ENCODE data around the gene FAM221A.

FAM221A gene

DNA sequence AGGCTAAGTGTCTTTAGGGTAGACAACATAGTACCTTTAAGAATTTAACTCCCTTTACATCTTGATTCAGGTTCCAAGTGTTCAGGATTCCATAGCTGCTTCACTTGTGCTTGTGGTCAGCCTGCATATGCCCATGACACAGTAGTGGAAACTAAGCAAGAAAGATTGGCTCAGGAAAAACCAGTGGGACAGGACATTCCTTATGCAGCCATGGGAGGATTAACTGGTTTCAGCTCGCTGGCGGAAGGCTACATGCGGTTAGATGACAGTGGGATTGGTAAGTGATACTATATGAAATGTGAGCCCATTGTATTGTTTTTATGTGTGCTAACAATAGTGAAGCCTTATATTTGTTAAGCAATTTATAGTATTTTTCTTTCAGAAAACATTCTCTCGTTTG, 11.3 kb downstream of the FAM221A start:
- no peak overlapping the region for H3K4me3 ChIP-seq (replicated peaks; ENCODE audit: low read depth, low read length)
- no peak for DNase-seq (ENCODE audit: extremely low read depth, insufficient read length)
- no peaks in the 10 kb centered on the region for H3K27me3 ChIP-seq (replicated peaks; ENCODE audit: control insufficient read depth, insufficient read depth, low read length)
- TF ChIP-seq, protein P1, sequence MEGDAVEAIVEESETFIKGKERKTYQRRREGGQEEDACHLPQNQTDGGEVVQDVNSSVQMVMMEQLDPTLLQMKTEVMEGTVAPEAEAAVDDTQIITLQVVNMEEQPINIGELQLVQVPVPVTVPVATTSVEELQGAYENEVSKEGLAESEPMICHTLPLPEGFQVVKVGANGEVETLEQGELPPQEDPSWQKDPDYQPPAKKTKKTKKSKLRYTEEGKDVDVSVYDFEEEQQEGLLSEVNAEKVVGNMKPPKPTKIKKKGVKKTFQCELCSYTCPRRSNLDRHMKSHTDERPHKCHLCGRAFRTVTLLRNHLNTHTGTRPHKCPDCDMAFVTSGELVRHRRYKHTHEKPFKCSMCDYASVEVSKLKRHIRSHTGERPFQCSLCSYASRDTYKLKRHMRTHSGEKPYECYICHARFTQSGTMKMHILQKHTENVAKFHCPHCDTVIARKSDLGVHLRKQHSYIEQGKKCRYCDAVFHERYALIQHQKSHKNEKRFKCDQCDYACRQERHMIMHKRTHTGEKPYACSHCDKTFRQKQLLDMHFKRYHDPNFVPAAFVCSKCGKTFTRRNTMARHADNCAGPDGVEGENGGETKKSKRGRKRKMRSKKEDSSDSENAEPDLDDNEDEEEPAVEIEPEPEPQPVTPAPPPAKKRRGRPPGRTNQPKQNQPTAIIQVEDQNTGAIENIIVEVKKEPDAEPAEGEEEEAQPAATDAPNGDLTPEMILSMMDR (IDR thresholded peaks at IDR 0.05; ENCODE audit: insufficient read depth, low read length, poor library complexity, severe bottlenecking): no peak
- peaks cover 2% of the 10 kb centered on the region for H3K36me3 ChIP-seq (ENCODE audit: control insufficient read depth, insufficient read depth, low read length)

DNA sequence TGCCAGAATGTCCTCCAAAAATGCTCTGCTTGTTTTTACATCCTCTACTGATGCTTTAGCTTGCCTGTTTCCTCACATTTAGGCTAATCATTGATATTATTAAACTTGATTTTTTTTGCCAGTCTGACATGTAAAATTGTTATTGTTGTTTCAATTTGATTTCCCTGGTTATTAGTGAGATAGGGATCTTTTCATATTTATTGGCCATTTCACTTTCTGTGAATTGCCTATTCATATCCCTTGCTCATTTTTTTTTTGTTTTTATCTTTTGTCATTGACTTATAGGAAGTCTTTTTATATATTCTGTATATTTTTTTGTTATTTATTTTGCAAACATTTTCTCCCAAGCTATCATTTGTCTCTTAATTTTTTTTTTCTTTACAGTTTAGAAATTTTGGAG, 13.2 kb downstream of the FAM221A start:
- DNase-seq (ENCODE audit: extremely low read depth, insufficient read length): no peak
- H3K36me3 ChIP-seq (ENCODE audit: control insufficient read depth, insufficient read depth, low read length): peaks cover 2% of the 10 kb centered on the region
- H3K4me3 ChIP-seq (replicated peaks; ENCODE audit: low read depth, low read length): no peak overlapping the region
- no peaks in the 10 kb centered on the region for H3K27me3 ChIP-seq (replicated peaks; ENCODE audit: control insufficient read depth, insufficient read depth, low read length)
- TF ChIP-seq, protein P1 (IDR thresholded peaks at IDR 0.05; ENCODE audit: insufficient read depth, low read length, poor library complexity, severe bottlenecking): no peak

DNA sequence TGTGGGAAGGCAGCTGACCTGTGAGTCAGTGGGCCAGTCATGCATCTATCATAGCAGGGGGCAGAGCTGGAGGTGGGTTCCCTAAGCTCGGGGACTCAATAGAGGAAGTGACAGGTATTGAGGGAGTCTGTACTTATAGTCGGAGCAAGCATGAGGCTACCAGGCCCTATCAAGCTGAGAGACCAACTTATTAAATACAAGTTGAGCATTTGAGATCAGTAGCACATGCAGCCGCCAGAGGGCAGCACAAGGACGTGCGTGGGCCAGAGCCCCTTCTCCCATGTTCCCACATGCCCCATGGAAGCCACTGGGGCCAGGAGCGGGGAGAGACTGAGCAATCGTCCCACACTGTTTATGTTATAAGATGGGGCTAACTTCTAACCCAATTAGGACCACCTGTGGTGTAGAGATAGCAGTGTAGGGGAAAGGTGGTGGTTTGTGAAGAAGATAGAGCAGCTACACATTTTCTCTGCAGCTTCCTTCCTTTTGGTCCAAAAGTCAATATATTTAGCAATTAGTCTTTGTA, 17.0 kb downstream of the FAM221A start:
- TF ChIP-seq, protein P1 (IDR thresholded peaks at IDR 0.05; ENCODE audit: insufficient read depth, low read length, poor library complexity, severe bottlenecking): peak; percentile 80
- no peaks in the 10 kb centered on the region for H3K27me3 ChIP-seq (replicated peaks; ENCODE audit: control insufficient read depth, insufficient read depth, low read length)
- no peak overlapping the region for H3K4me3 ChIP-seq (replicated peaks; ENCODE audit: low read depth, low read length)
- peak; percentile 46 for DNase-seq (ENCODE audit: extremely low read depth, insufficient read length)
- H3K36me3 ChIP-seq (ENCODE audit: control insufficient read depth, insufficient read depth, low read length): peaks cover 2% of the 10 kb centered on the region

DNA sequence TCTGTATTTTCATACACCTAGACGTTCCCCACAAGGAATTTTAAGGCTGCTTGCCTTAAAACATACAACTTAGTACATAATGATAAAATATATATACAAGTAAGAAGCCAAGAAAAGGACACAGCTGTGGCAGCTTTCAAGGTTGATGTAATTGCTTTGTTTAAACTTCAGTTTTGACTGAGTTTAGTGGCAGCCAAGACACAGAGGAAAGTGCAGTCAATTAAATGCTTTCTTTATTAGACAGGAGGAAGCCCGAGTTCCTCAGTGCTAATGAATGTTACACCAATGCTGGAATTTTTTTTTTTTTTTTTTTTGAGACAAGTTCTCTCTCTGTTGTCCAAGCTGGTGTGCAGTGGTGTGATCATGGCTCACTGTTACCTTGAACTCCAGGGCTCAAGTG, 18.8 kb downstream of the FAM221A start:
- no peaks in the 10 kb centered on the region for H3K27me3 ChIP-seq (replicated peaks; ENCODE audit: control insufficient read depth, insufficient read depth, low read length)
- DNase-seq (ENCODE audit: extremely low read depth, insufficient read length): peak; percentile 11
- TF ChIP-seq, protein P1 (IDR thresholded peaks at IDR 0.05; ENCODE audit: insufficient read depth, low read length, poor library complexity, severe bottlenecking): no peak
- peaks cover 3% of the 10 kb centered on the region for H3K36me3 ChIP-seq (ENCODE audit: control insufficient read depth, insufficient read depth, low read length)
- no peak overlapping the region for H3K4me3 ChIP-seq (replicated peaks; ENCODE audit: low read depth, low read length)

DNA sequence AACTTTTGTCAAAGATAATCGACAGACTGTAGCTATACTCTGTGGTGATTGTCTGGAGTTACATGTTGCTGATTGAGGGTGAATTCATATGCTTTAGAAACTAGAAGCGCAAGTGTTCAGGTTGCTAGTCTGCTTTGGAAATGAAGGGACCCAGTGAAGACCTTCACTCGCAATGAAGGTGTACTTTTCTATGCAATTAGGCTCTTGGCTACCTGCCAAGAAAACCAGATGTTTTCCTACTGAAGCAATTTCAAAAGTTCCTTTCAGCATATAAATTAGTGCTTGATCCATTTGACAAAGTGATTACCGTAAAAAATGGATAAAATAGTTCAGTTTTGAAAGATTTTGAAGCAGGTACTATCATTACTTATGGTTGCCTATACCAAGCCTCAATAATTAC, 20.0 kb downstream of the FAM221A start:
- no peak for DNase-seq (ENCODE audit: extremely low read depth, insufficient read length)
- Histone ChIP-seq H3K4me3 (replicated peaks; ENCODE audit: low read depth, low read length) (no peak overlapping the region), H3K27me3 (replicated peaks; ENCODE audit: control insufficient read depth, insufficient read depth, low read length) (no peaks in the 10 kb centered on the region), H3K36me3 (ENCODE audit: control insufficient read depth, insufficient read depth, low read length) (peaks cover 5% of the 10 kb centered on the region)
- TF ChIP-seq, protein P1 (IDR thresholded peaks at IDR 0.05; ENCODE audit: insufficient read depth, low read length, poor library complexity, severe bottlenecking): no peak
